ENCODE results near the gene CSNK1E.

The CSNK1E gene

GRCh38 chr22:38282397-38282796 is 34.8 kb downstream of the CSNK1E start:
- no peak for DNase-seq (ENCODE audit: low spot score)

- DNase-seq (ENCODE audit: low spot score): no peak
Measured at GRCh38 chr22:38276166-38276565, 41.1 kb downstream of the CSNK1E start.

GRCh38 chr22:38273135-38273826 is 44.0 kb downstream of the CSNK1E start:
- DNase-seq (ENCODE audit: low spot score): peak; percentile 39

- peak; percentile 60 for DNase-seq (ENCODE audit: low spot score)
Measured at GRCh38 chr22:38272373-38273134, 44.7 kb downstream of the CSNK1E start, which contains the start of gene TMEM184B. TSS of gene TMEM184B (minus strand) at chr22:38273010. CDS start at chr22:38247961, 25,049 bp downstream.

GRCh38 chr22:38271927-38272372 is 45.3 kb downstream of the CSNK1E start:
- DNase-seq (ENCODE audit: low spot score): no peak

- no peak for DNase-seq (ENCODE audit: low spot score)
Measured at GRCh38 chr22:38271101-38271500, 46.1 kb downstream of the CSNK1E start.

- DNase-seq (ENCODE audit: low spot score): no peak
Measured at GRCh38 chr22:38270091-38270992, 46.9 kb downstream of the CSNK1E start.

GRCh38 chr22:38269466-38269865 is 47.8 kb downstream of the CSNK1E start:
- DNase-seq (ENCODE audit: low spot score): no peak

GRCh38 chr22:38267086-38267485 is 50.1 kb downstream of the CSNK1E start:
- no peak for DNase-seq (ENCODE audit: low spot score)

- no peak for DNase-seq (ENCODE audit: low spot score)
Measured at GRCh38 chr22:38266120-38266519, 51.1 kb downstream of the CSNK1E start.

GRCh38 chr22:38264322-38264843 is 52.9 kb downstream of the CSNK1E start:
- no peak for DNase-seq (ENCODE audit: low spot score)

GRCh38 chr22:38262051-38262795 is 55.0 kb downstream of the CSNK1E start:
- DNase-seq (ENCODE audit: low spot score): no peak

GRCh38 chr22:38260761-38261681 is 56.2 kb downstream of the CSNK1E start:
- no peak for DNase-seq (ENCODE audit: low spot score)

GRCh38 chr22:38259370-38259769 is 57.9 kb downstream of the CSNK1E start:
- DNase-seq (ENCODE audit: low spot score): no peak

GRCh38 chr22:38258895-38259294 is 58.3 kb downstream of the CSNK1E start:
- DNase-seq (ENCODE audit: low spot score): no peak

GRCh38 chr22:38257650-38258250 is 59.5 kb downstream of the CSNK1E start:
- DNase-seq (ENCODE audit: low spot score): no peak

GRCh38 chr22:38257181-38257580 is 60.1 kb downstream of the CSNK1E start:
- no peak for DNase-seq (ENCODE audit: low spot score)

GRCh38 chr22:38255697-38256096 is 61.5 kb downstream of the CSNK1E start:
- DNase-seq (ENCODE audit: low spot score): no peak

GRCh38 chr22:38251341-38251692 is 65.9 kb downstream of the CSNK1E start:
- DNase-seq (ENCODE audit: low spot score): no peak
